ENCODE measurements around the gene GGA3.

- TF ChIP-seq ZNF384 (IDR thresholded peaks at IDR 0.05): no peak
- TF ChIP-seq SUZ12 (IDR thresholded peaks at IDR 0.05): no peak
- no peak for TF ChIP-seq FOXM1 (IDR thresholded peaks at IDR 0.05; ENCODE audit: borderline replicate concordance)
- TF ChIP-seq FOXK2 (IDR thresholded peaks at IDR 0.05): no peak
- TF ChIP-seq SP1 (IDR thresholded peaks at IDR 0.05): no peak
- no peak for TF ChIP-seq BHLHE40 (IDR thresholded peaks at IDR 0.05; ENCODE audit: borderline replicate concordance)
These were observed 25.8 kb upstream of the GGA3 start for GRCh38 chr17:75287221-75287620.

All from HEK293T (cell line).